Caco-2 (cell line): ENCODE results near the gene MAML2. TPM values are rescaled to one million over a fixed set of nuclear protein-coding genes. Genes with fewer than 3 reads are reported as not detected.

Experiments
- BruUV-seq: library from RNA; stranded (reverse); fragments of 400-500 nt; replicated peaks from 2 replicates; lab custom pipeline; 2021; lab: Mats Ljungman, UMichigan
- CTCF ChIA-PET: fragments of 300-600 bp; sonication (Branson Sonifier 250); formaldehyde crosslinking; loops from one replicate; lab custom pipeline; 2022; ENCODE audit warnings: antibody characterized with exemption; lab: Charles Lee
- POLR2A ChIA-PET: fragments of 300-600 bp; sonication (Branson Sonifier 250); formaldehyde crosslinking; loops from one replicate; lab custom pipeline; 2022; ENCODE audit warnings: antibody characterized with exemption; lab: Charles Lee
- DNase-seq, 2 experiments: peaks; one replicate each; pipeline versions ENCODE4 v3.0.0 to v3.0.0-alpha.2; 2020 to 2022
- H3K27me3 ChIP-seq: replicated peaks from 2 replicates; pipeline ENCODE4 v1.6.0; 2011; ENCODE audit warnings: low read length; ENCODE audit not compliant: control insufficient read depth, insufficient read depth
- H3K36me3 ChIP-seq: 2 replicates; pipeline ENCODE4 v1.5.1; 2011; ENCODE audit warnings: low read length; ENCODE audit not compliant: control insufficient read depth, insufficient read depth
- H3K4me1 ChIP-seq: fragments of 250-450 bp; sonication (Bioruptor Pico); 2 replicates; pipeline ENCODE4 v1.5.1; 2020; ENCODE audit warnings: mild to moderate bottlenecking
- H3K4me3 ChIP-seq: 2 replicates; pipeline ENCODE4 v1.5.1; 2011; ENCODE audit warnings: low read depth, mild to moderate bottlenecking, control low read depth, low read length
- H3K9me3 ChIP-seq: fragments of 250-450 bp; sonication (Bioruptor Pico); 2 replicates; pipeline ENCODE4 v1.5.1; 2020; ENCODE audit warnings: mild to moderate bottlenecking, moderate library complexity
- H3K27ac Mint-ChIP-seq: one replicate; pipeline ENCODE4 v1.8.0; 2022; ENCODE audit warnings: mixed read lengths; ENCODE audit not compliant: unreplicated experiment
- H3K27me3 Mint-ChIP-seq: one replicate; pipeline ENCODE4 v1.8.0; 2022; ENCODE audit warnings: mixed read lengths; ENCODE audit not compliant: insufficient read depth, unreplicated experiment
- H3K36me3 Mint-ChIP-seq: one replicate; pipeline ENCODE4 v1.8.0; 2022; ENCODE audit warnings: mild to moderate bottlenecking, mixed read lengths; ENCODE audit not compliant: insufficient read depth, unreplicated experiment
- H3K4me1 Mint-ChIP-seq: one replicate; pipeline ENCODE4 v1.8.0; 2022; ENCODE audit warnings: low read depth, mixed read lengths; ENCODE audit not compliant: unreplicated experiment
- H3K4me3 Mint-ChIP-seq: one replicate; pipeline ENCODE4 v1.8.0; 2022; ENCODE audit warnings: mild to moderate bottlenecking, moderate library complexity, mixed read lengths; ENCODE audit not compliant: unreplicated experiment
- H3K9me3 Mint-ChIP-seq: one replicate; pipeline ENCODE4 v1.8.0; 2022; ENCODE audit warnings: mixed read lengths; ENCODE audit not compliant: unreplicated experiment
- CTCF ChIP-seq, 2 experiments: fragments of 200-600 bp in 1 of 2; IDR thresholded peaks; 1 replicate in 1 of 2; 2 replicates in 1 of 2; pipeline versions ENCODE4 v1.5.1 to v1.8.0; 2011 to 2022; ENCODE audit warnings: antibody characterized with exemption in 1 of 2, control low read depth in 1 of 2, inconsistent platforms in 1 of 2, low read depth in 1 of 2, low read length in 1 of 2, mild to moderate bottlenecking in 1 of 2, moderate library complexity in 1 of 2; ENCODE audit not compliant: insufficient read depth in 1 of 2, severe bottlenecking in 1 of 2, unreplicated experiment in 1 of 2
- intact Hi-C: fragments of 100-400 bp; cut with micrococcal nuclease; formaldehyde crosslinking; loops from one replicate; pipeline ENCODE4 v1.10.0; 2022; ENCODE audit not compliant: unreplicated experiment
- total RNA-seq: library from RNA; stranded (reverse); gene quantifications from 2 replicates; pipeline ENCODE4 v1.2.3, GENCODE V29; 2022

Gene MAML2
- total RNA-seq, 1 experiment from 2014 or later, result 11.5 TPM

GRCh38 chr11:96065379-96065778 is 277.6 kb downstream of the MAML2 start:
- TF ChIP-seq CTCF (IDR thresholded peaks at IDR 0.05; ENCODE audit: insufficient read depth in 1 of 2, low read depth in 1 of 2, low read length in 1 of 2, severe bottlenecking in 1 of 2, unreplicated experiment in 1 of 2), result no peak
- Mint-ChIP-seq H3K36me3 (no peaks in the 10 kb centered on the region), H3K4me3 (no peak overlapping the region), H3K27ac (no peak overlapping the region), H3K27me3 (no peaks in the 10 kb centered on the region), H3K9me3 (no peaks in the 10 kb centered on the region), H3K4me1 (peaks cover 44% of the 10 kb centered on the region)
- Histone ChIP-seq H3K27me3 (no peaks in the 10 kb centered on the region), H3K9me3 (no peaks in the 10 kb centered on the region), H3K4me1 (peaks cover 12% of the 10 kb centered on the region), H3K4me3 (no peak overlapping the region), H3K36me3 (no peaks in the 10 kb centered on the region)
- no TSS peak for BruUV-seq
- intact Hi-C loops, result no loop called here
- ChIA-PET POLR2A (no interaction called here), CTCF (no interaction called here)
- no peak for DNase-seq

GRCh38 chr11:96063886-96064285 is 279.1 kb downstream of the MAML2 start:
- no peaks in the 10 kb centered on the region for H3K9me3 ChIP-seq
- no peak for DNase-seq
- H3K27me3 ChIP-seq, result no peaks in the 10 kb centered on the region
- ChIA-PET CTCF (interaction anchor here (0.7 to 1.5 kb wide), 2 partner anchors 9 to 12 kb away, joined by 3 to 4 read pairs; no protein-coding TSS in a partner anchor), POLR2A (no interaction called here)
- H3K36me3 ChIP-seq, result no peaks in the 10 kb centered on the region
- intact Hi-C loops, result no loop called here
- H3K4me1 ChIP-seq, result peaks cover 12% of the 10 kb centered on the region
- no peak for TF ChIP-seq CTCF (IDR thresholded peaks at IDR 0.05; ENCODE audit: insufficient read depth in 1 of 2, low read depth in 1 of 2, low read length in 1 of 2, severe bottlenecking in 1 of 2, unreplicated experiment in 1 of 2)
- no peaks in the 10 kb centered on the region for H3K36me3 Mint-ChIP-seq
- no TSS peak for BruUV-seq
- H3K4me3 ChIP-seq, result no peak overlapping the region
- H3K27ac Mint-ChIP-seq, result no peak overlapping the region
- no peaks in the 10 kb centered on the region for H3K27me3 Mint-ChIP-seq
- H3K4me3 Mint-ChIP-seq, result no peak overlapping the region
- H3K9me3 Mint-ChIP-seq, result no peaks in the 10 kb centered on the region
- peaks cover 38% of the 10 kb centered on the region for H3K4me1 Mint-ChIP-seq

GRCh38 chr11:96063053-96063452 is 279.9 kb downstream of the MAML2 start:
- H3K4me1 Mint-ChIP-seq, result peaks cover 30% of the 10 kb centered on the region
- ChIA-PET CTCF (interaction anchor here (0.8 to 1.5 kb wide), 2 partner anchors 8 to 93 kb away, joined by 3 to 4 read pairs; no protein-coding TSS in a partner anchor), POLR2A (no interaction called here)
- no peaks in the 10 kb centered on the region for H3K36me3 Mint-ChIP-seq
- intact Hi-C loops, result no loop called here
- Histone ChIP-seq H3K36me3 (no peaks in the 10 kb centered on the region), H3K4me3 (no peak overlapping the region), H3K9me3 (no peaks in the 10 kb centered on the region), H3K27me3 (no peaks in the 10 kb centered on the region), H3K4me1 (peaks cover 9% of the 10 kb centered on the region)
- no peak overlapping the region for H3K27ac Mint-ChIP-seq
- no peak for DNase-seq
- no peaks in the 10 kb centered on the region for H3K9me3 Mint-ChIP-seq
- BruUV-seq, result no TSS peak
- no peak overlapping the region for H3K4me3 Mint-ChIP-seq
- no peak for TF ChIP-seq CTCF (IDR thresholded peaks at IDR 0.05; ENCODE audit: insufficient read depth in 1 of 2, low read depth in 1 of 2, low read length in 1 of 2, severe bottlenecking in 1 of 2, unreplicated experiment in 1 of 2)
- H3K27me3 Mint-ChIP-seq, result no peaks in the 10 kb centered on the region
